IPS-15b (cell line): Measurements from ENCODE around the gene BCL10.
"Not testable (repeated sequence)": the region's sequence is repeated elsewhere in the genome, so short reads cannot be mapped to it uniquely, and the experiment has no call there.

Experiments used
- H3K27me3 ChIP-seq: one replicate; pipeline ENCODE4 v1.6.1; 2013; ENCODE audit warnings: low read length; ENCODE audit not compliant: control insufficient read depth, insufficient read depth
- H3K36me3 ChIP-seq: one replicate; pipeline ENCODE4 v1.6.1; 2013; ENCODE audit warnings: low read length; ENCODE audit not compliant: control insufficient read depth, insufficient read depth
- H3K4me1 ChIP-seq: one replicate; pipeline ENCODE4 v1.6.1; 2013; ENCODE audit warnings: mild to moderate bottlenecking, low read length; ENCODE audit not compliant: control insufficient read depth, insufficient read depth
- H3K4me3 ChIP-seq: one replicate; pipeline ENCODE4 v1.5.1; 2013; ENCODE audit warnings: low read depth, low read length
- H3K9ac ChIP-seq: one replicate; pipeline ENCODE4 v1.6.1; 2013; ENCODE audit warnings: low read depth, mild to moderate bottlenecking, low read length
- H3K9me3 ChIP-seq: one replicate; pipeline ENCODE4 v1.6.1; 2013; ENCODE audit warnings: mild to moderate bottlenecking, low read length; ENCODE audit not compliant: control insufficient read depth, insufficient read depth

The BCL10 gene

DNA sequence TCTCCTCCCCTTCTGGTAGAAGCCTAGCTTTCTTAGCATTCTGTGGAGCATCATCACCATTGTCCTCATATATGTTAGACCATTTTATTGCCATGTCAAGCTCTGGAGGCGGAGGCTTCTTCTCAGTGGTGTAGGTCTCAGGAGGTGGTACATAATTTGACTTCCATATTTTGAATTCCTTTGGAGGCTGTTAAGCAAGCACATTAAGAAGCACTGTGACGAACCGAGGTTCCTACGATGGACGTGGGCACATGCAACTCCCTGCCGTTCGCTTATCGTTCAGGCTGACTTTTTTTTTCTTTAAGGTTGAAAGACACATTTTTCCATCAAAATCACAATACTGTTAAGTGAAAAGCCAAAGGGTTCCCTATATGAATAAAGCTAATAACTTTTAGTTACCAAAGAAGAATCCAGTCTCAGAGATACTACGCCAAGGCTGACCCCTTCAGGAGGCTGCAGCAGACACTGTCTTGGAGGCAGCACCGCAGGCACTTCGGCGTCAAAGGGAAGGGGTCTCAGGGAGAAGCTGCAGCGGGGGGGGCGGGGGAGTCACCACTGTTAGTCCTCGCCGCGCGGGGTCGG is 17.8 kb downstream of the BCL10 start:
- H3K9me3 ChIP-seq, result no peaks in the 10 kb centered on the region
- no peaks in the 10 kb centered on the region for H3K27me3 ChIP-seq
- no peaks in the 10 kb centered on the region for H3K36me3 ChIP-seq
- H3K4me3 ChIP-seq, result peak overlapping the region; percentile 91
- H3K4me1 ChIP-seq, result no peaks in the 10 kb centered on the region
- H3K9ac ChIP-seq, result peak overlapping the region; percentile 70

DNA sequence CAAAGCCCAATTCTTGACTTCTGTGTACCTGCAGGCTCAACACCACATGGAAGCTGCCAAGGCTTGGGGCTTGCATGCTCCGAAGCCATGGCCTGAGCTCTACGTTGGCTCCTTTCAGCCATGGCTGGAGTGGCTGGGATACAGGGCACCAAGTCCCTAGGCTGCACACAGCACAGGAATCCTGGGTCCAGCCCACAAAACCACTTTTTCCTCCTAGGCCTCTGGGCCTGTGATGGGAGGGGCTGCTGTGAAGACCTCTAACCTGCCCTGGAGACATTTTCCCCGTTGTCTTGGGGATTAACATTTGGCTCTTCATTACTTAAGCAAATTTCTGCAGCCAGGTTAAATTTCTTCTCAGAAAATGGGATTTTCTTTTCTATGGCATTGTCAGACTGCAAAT is 27.4 kb downstream of the BCL10 start:
- not testable (repeated sequence) for H3K9me3 ChIP-seq, H3K36me3 ChIP-seq, H3K4me3 ChIP-seq, H3K9ac ChIP-seq, H3K27me3 ChIP-seq, H3K4me1 ChIP-seq

DNA sequence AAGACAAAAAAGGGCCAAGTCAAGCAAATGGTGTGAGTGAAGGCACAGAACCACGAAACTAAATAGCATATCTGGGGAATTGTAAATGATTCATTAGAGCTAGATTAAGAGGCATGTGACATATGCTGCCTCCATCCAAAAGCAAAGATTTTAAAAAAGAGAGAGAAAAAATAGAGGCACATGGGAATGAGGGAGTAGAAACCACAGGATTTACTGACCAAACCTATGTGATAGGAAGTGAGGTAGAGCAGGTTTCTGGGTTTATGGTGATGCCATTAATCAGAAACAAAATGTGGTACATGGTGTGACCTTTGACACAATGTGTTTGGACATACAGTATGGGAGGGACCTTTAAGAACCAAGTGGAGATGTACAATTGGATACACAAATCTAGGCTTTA is 30.5 kb downstream of the BCL10 start:
- no peaks in the 10 kb centered on the region for H3K9me3 ChIP-seq
- no peak overlapping the region for H3K4me3 ChIP-seq
- peaks cover 3% of the 10 kb centered on the region for H3K4me1 ChIP-seq
- H3K9ac ChIP-seq, result no peak overlapping the region
- no peaks in the 10 kb centered on the region for H3K36me3 ChIP-seq
- H3K27me3 ChIP-seq, result no peaks in the 10 kb centered on the region

DNA sequence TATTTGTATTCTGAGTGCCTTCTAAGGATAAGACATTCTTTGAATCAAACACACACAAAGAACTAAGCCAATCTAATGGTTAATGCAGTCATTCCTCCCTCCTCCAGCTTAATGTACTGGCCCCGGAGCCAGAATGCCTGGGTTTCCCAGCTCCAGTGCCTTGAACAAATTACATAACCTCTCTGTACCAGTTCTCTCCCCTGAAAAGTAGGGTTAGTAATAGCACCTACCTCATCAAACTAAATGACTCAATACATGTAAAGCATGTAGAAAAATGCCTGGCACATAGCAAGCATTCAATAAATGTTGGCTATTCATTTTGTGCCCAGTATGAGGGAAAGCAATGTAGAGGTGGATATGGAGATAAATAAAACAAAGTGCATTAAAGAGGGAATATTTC is 31.0 kb downstream of the BCL10 start:
- Histone ChIP-seq H3K4me3 (no peak overlapping the region), H3K36me3 (no peaks in the 10 kb centered on the region), H3K4me1 (peaks cover 3% of the 10 kb centered on the region), H3K9me3 (no peaks in the 10 kb centered on the region), H3K9ac (no peak overlapping the region), H3K27me3 (no peaks in the 10 kb centered on the region)

DNA sequence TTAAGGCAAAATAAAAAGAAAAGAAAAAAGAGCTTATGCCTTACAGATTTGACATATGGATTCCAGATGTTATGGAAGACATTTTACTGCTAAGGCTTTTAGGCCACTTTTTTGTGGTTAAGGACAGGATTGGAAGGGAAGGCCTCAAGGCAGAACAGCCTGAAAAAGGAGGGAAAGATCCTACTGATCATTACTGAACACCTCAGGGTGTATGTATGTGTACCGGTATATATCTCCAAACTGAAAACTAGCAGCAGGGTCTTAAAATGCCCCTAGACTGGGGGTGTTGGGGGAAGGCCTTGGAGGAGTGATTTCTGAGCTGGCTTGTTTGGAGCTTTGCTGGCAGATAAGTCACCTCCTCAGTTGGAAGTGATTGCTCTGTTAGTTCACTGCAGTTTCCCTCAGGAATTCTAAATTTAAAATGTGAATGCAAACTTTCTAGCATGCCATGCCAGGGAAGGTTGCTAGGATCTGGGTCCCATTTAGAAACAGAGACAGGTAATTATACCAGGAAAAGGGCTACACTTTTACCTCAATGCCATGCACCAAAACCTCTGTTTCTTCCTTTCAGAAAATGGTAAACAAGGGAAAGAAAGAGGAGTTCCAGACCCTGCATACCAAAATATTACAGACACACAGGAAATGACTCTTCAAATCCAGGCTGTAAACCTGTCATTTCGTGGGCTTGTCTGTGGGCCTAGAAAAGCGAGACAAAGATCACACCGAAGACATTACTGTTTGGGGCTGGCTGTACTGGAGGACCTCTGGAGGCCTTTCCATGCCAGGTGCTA is 32.0 kb downstream of the BCL10 start:
- Histone ChIP-seq H3K4me3 (no peak overlapping the region), H3K9me3 (no peaks in the 10 kb centered on the region), H3K4me1 (peaks cover 3% of the 10 kb centered on the region), H3K27me3 (no peaks in the 10 kb centered on the region), H3K36me3 (no peaks in the 10 kb centered on the region), H3K9ac (no peak overlapping the region)

DNA sequence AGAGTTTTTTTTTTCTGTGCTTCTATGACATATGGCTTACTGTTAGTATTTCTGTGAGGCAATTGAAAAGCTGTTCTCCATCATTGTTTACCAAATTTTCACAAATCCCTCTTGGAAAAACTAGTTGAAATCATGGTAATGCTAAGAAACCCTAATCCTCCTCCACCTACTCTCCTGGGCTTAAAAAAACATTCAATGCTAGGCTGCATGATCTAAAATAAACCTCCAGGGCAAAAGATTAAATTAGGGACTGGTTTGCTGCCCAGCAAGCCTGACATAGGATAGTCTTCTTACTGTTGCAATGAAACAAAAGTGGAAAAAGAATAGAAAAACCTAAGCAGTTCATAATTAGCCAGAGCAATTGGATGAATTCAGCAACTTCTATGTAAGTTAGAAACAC is 33.1 kb downstream of the BCL10 start:
- H3K4me1 ChIP-seq, result peaks cover 3% of the 10 kb centered on the region
- no peak overlapping the region for H3K4me3 ChIP-seq
- no peaks in the 10 kb centered on the region for H3K36me3 ChIP-seq
- no peak overlapping the region for H3K9ac ChIP-seq
- H3K9me3 ChIP-seq, result no peaks in the 10 kb centered on the region
- no peaks in the 10 kb centered on the region for H3K27me3 ChIP-seq

DNA sequence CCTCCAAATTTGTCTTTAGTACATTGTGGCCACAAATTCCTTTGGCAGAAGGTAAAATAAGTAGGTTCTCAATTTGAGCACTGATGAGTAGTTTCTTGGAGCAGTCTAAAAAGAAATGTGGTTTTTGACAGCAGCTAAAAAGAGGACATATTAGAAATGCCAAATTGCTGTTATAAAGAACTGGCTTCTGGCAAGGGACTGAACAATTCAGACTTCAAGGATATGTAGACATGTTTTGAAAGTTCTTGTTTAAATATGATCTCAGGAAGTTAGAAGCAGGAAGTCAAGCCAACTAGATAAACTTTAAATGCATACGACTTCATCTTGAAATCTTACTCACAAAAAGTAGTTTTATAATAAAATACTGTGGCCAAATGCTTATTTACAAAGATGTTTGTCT is 35.8 kb downstream of the BCL10 start:
- no peaks in the 10 kb centered on the region for H3K36me3 ChIP-seq
- no peak overlapping the region for H3K4me3 ChIP-seq
- no peaks in the 10 kb centered on the region for H3K27me3 ChIP-seq
- H3K4me1 ChIP-seq, result peaks cover 3% of the 10 kb centered on the region
- H3K9ac ChIP-seq, result no peak overlapping the region
- no peaks in the 10 kb centered on the region for H3K9me3 ChIP-seq

DNA sequence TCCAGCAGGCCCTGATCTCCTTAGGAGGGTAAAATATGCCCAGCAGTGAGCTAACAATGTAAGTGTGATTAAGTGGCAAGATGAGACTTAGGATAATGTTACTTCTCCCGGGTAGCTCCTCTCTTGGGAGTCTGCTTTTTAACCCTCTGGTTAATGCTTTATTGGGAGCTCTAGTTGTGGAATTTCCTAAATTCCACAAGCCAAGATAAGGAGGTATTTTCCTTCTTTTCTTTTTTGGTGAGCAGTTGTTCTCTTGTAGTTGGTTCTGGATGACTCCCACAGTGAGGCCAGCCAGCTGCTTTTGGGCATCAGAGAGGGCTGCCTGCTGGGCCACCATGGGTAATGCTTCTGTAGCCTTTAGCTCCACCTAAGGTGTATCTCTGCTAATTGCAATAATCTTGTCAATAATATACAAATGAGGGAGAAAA is 36.2 kb downstream of the BCL10 start:
- H3K9ac ChIP-seq, result no peak overlapping the region
- H3K4me3 ChIP-seq, result no peak overlapping the region
- no peaks in the 10 kb centered on the region for H3K9me3 ChIP-seq
- no peaks in the 10 kb centered on the region for H3K36me3 ChIP-seq
- no peaks in the 10 kb centered on the region for H3K27me3 ChIP-seq
- peaks cover 3% of the 10 kb centered on the region for H3K4me1 ChIP-seq

DNA sequence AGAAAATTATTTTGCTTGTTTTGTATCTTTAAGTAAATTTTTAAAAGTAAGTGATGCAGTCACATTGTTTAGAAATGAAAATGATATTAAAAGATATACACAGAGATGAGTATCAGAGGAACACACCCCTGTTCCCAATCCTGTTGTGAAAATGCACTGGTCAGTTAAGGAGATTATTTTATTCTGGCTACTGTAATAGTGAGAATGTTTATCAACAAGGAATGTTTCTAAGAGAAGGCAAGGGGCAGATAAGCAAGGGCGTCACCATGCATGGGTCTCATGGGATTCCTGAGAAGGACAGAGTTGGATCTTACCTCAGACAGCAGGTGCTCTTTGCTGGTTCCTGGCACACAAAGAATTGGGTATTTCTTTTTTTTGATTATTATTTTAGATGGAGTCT is 38.8 kb downstream of the BCL10 start:
- Histone ChIP-seq H3K36me3 (no peaks in the 10 kb centered on the region), H3K9ac (no peak overlapping the region)

DNA sequence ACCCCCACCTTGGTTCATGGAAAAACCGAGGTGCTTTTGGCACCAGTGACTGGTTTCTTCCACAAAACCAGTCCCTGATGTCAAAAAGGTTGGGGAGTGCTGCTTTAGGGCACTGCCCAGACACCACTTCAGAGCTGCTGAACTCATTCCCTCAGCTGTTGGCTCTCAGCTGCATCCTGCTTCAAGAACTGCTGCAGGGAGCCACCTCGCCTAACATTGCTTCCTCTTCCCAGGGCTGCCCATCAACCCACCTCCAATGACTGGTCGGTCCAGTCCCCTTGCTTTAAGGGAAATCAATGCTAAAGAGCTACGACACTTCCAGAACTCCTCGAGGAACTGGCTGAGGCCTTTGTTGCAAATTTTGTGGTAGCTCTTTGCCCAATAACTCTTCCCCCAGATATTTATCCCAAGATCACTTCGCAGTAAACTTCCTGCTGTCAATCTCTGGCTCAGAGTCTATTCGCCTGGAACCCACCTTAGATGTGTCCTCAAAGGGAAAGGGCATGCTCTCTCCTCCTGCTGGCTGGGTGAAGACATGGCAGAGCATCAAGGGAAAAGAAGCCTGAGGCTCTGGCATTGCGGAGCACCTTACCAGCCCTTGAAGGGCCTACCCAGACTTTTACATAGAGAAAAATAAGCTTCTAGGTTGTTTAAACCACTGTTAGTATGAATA is 46.0 kb downstream of the BCL10 start:
- Histone ChIP-seq H3K9me3 (no peaks in the 10 kb centered on the region), H3K9ac (no peak overlapping the region), H3K27me3 (no peaks in the 10 kb centered on the region), H3K4me3 (no peak overlapping the region), H3K36me3 (no peaks in the 10 kb centered on the region), H3K4me1 (peaks cover 6% of the 10 kb centered on the region)

More for the DNA sequence above, 38.8 kb downstream of the BCL10 start:
- Histone ChIP-seq H3K27me3 (no peaks in the 10 kb centered on the region), H3K4me1 (no peaks in the 10 kb centered on the region), H3K9me3 (no peaks in the 10 kb centered on the region), H3K4me3 (no peak overlapping the region)

DNA sequence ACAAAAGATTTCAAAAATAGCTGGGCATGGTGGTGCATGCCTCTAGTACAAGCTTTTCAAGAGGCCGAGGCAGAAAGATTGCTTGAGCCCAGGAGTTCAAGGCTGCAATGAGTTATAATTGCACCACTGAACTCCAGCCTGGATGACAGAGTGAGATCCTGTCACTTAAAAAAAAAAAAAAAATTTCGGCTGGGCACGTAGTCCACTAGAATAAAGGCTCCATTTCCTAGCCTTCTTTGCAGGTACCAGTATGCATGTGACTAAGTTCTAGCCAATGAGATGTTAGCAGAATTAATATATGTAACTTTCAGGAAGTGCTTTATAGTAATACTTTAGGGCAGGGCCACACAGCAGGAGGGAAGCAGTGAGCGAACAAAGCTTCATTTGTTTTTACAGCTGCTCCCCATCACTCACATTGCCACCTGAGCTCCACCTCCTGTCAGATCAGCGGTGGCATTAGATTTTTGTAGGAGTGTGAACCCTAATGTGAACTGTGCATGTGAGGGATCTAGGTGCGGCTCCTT is 46.8 kb downstream of the BCL10 start:
- Histone ChIP-seq H3K36me3 (no peaks in the 10 kb centered on the region), H3K4me3 (no peak overlapping the region), H3K4me1 (peaks cover 13% of the 10 kb centered on the region), H3K9ac (no peak overlapping the region), H3K27me3 (no peaks in the 10 kb centered on the region), H3K9me3 (no peaks in the 10 kb centered on the region)

DNA sequence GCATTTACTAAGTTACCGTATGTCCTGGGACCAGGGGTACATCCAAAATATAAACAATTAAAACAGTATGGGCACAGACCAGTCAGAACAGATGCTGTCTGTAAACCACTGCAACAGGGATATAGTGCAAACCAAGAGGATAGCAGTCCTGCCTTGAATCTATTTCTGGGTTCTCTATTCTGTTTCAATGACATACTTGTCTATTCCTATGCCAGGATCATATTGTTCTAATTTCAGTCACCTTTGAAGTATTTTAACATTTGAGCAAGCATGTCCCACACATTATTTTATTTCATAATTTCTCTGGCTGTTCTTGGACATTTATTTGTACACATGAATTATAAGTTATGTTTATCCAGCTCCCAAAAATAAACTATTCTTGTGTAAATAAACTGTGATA is 47.5 kb downstream of the BCL10 start:
- no peaks in the 10 kb centered on the region for H3K9me3 ChIP-seq
- H3K4me3 ChIP-seq, result no peak overlapping the region
- no peak overlapping the region for H3K9ac ChIP-seq
- no peaks in the 10 kb centered on the region for H3K27me3 ChIP-seq
- H3K36me3 ChIP-seq, result no peaks in the 10 kb centered on the region
- H3K4me1 ChIP-seq, result peaks cover 13% of the 10 kb centered on the region
